ENCODE data around the gene ATM.

The ATM gene

DNA sequence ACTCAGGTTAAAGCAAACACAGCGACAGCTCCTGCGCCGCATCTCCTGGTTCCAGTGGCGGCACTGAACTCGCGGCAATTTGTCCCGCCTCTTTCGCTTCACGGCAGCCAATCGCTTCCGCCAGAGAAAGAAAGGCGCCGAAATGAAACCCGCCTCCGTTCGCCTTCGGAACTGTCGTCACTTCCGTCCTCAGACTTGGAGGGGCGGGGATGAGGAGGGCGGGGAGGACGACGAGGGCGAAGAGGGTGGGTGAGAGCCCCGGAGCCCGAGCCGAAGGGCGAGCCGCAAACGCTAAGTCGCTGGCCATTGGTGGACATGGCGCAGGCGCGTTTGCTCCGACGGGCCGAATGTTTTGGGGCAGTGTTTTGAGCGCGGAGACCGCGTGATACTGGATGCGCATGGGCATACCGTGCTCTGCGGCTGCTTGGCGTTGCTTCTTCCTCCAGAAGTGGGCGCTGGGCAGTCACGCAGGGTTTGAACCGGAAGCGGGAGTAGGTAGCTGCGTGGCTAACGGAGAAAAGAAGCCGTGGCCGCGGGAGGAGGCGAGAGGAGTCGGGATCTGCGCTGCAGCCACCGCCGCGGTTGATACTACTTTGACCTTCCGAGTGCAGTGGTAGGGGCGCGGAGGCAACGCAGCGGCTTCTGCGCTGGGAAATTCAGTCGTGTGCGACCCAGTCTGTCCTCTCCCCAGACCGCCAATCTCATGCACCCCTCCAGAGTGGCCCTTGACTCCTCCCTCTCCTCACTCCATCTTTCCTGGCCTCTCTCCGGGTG, at the start of gene ATM, which contains the start of gene NPAT (continued):
- TF ChIP-seq, protein P1, sequence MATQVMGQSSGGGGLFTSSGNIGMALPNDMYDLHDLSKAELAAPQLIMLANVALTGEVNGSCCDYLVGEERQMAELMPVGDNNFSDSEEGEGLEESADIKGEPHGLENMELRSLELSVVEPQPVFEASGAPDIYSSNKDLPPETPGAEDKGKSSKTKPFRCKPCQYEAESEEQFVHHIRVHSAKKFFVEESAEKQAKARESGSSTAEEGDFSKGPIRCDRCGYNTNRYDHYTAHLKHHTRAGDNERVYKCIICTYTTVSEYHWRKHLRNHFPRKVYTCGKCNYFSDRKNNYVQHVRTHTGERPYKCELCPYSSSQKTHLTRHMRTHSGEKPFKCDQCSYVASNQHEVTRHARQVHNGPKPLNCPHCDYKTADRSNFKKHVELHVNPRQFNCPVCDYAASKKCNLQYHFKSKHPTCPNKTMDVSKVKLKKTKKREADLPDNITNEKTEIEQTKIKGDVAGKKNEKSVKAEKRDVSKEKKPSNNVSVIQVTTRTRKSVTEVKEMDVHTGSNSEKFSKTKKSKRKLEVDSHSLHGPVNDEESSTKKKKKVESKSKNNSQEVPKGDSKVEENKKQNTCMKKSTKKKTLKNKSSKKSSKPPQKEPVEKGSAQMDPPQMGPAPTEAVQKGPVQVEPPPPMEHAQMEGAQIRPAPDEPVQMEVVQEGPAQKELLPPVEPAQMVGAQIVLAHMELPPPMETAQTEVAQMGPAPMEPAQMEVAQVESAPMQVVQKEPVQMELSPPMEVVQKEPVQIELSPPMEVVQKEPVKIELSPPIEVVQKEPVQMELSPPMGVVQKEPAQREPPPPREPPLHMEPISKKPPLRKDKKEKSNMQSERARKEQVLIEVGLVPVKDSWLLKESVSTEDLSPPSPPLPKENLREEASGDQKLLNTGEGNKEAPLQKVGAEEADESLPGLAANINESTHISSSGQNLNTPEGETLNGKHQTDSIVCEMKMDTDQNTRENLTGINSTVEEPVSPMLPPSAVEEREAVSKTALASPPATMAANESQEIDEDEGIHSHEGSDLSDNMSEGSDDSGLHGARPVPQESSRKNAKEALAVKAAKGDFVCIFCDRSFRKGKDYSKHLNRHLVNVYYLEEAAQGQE (tag by site-specific recombination; IDR thresholded peaks at IDR 0.05): no peak
- TF ChIP-seq ZNF324 (tag by site-specific recombination; IDR thresholded peaks at IDR 0.05) (peak; percentile 81; the same call in 1 of the 2 replicates), ZNF707 (tag by site-specific recombination; IDR thresholded peaks at IDR 0.05) (no peak), YY1 (tag by site-specific recombination; IDR thresholded peaks at IDR 0.05) (0 out of 2 replicates have a peak, but pooled peaks have one; percentile 31), HOXA7 (CRISPR knock-in tag; IDR thresholded peaks at IDR 0.05; ENCODE audit: borderline replicate concordance) (no peak), ZNF776 (tag by site-specific recombination; IDR thresholded peaks at IDR 0.05; ENCODE audit: borderline replicate concordance) (no peak), ZNF2 (tag by site-specific recombination; IDR thresholded peaks at IDR 0.05) (peak; percentile 80), ZNF792 (tag by site-specific recombination; IDR thresholded peaks at IDR 0.05) (no peak), ZNF335 (tag by site-specific recombination; conservative IDR thresholded peaks at IDR 0.05) (no peak), KLF7 (tag by site-specific recombination; IDR thresholded peaks at IDR 0.05; ENCODE audit: borderline replicate concordance) (no peak), ZNF354C (tag by site-specific recombination; IDR thresholded peaks at IDR 0.05; ENCODE audit: borderline replicate concordance, low read depth) (no peak), ZNF621 (tag by site-specific recombination; IDR thresholded peaks at IDR 0.05) (no peak), ZNF146 (tag by site-specific recombination; IDR thresholded peaks at IDR 0.05) (no peak), FEZF1 (tag by site-specific recombination; IDR thresholded peaks at IDR 0.05) (no peak), KLF10 (tag by site-specific recombination; IDR thresholded peaks at IDR 0.05) (no peak), ZNF830 (tag by site-specific recombination; IDR thresholded peaks at IDR 0.05; ENCODE audit: low read depth) (no peak), ZNF155 (tag by site-specific recombination; IDR thresholded peaks at IDR 0.05) (no peak), GLIS1 (tag by site-specific recombination; IDR thresholded peaks at IDR 0.05) (0 out of 2 replicates have a peak, but pooled peaks have one; percentile 16)
- TF ChIP-seq, protein P2, sequence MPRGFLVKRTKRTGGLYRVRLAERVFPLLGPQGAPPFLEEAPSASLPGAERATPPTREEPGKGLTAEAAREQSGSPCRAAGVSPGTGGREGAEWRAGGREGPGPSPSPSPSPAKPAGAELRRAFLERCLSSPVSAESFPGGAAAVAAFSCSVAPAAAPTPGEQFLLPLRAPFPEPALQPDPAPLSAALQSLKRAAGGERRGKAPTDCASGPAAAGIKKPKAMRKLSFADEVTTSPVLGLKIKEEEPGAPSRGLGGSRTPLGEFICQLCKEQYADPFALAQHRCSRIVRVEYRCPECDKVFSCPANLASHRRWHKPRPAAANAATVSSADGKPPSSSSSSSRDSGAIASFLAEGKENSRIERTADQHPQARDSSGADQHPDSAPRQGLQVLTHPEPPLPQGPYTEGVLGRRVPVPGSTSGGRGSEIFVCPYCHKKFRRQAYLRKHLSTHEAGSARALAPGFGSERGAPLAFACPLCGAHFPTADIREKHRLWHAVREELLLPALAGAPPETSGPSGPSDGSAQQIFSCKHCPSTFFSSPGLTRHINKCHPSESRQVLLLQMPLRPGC (tag by site-specific recombination; IDR thresholded peaks at IDR 0.05): peak; percentile 71; the same call in 1 of the 2 replicates
- TF ChIP-seq, protein P3, sequence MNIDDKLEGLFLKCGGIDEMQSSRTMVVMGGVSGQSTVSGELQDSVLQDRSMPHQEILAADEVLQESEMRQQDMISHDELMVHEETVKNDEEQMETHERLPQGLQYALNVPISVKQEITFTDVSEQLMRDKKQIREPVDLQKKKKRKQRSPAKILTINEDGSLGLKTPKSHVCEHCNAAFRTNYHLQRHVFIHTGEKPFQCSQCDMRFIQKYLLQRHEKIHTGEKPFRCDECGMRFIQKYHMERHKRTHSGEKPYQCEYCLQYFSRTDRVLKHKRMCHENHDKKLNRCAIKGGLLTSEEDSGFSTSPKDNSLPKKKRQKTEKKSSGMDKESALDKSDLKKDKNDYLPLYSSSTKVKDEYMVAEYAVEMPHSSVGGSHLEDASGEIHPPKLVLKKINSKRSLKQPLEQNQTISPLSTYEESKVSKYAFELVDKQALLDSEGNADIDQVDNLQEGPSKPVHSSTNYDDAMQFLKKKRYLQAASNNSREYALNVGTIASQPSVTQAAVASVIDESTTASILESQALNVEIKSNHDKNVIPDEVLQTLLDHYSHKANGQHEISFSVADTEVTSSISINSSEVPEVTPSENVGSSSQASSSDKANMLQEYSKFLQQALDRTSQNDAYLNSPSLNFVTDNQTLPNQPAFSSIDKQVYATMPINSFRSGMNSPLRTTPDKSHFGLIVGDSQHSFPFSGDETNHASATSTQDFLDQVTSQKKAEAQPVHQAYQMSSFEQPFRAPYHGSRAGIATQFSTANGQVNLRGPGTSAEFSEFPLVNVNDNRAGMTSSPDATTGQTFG (tag by site-specific recombination; IDR thresholded peaks at IDR 0.05; ENCODE audit: borderline replicate concordance): no peak
- TF ChIP-seq, protein P4, sequence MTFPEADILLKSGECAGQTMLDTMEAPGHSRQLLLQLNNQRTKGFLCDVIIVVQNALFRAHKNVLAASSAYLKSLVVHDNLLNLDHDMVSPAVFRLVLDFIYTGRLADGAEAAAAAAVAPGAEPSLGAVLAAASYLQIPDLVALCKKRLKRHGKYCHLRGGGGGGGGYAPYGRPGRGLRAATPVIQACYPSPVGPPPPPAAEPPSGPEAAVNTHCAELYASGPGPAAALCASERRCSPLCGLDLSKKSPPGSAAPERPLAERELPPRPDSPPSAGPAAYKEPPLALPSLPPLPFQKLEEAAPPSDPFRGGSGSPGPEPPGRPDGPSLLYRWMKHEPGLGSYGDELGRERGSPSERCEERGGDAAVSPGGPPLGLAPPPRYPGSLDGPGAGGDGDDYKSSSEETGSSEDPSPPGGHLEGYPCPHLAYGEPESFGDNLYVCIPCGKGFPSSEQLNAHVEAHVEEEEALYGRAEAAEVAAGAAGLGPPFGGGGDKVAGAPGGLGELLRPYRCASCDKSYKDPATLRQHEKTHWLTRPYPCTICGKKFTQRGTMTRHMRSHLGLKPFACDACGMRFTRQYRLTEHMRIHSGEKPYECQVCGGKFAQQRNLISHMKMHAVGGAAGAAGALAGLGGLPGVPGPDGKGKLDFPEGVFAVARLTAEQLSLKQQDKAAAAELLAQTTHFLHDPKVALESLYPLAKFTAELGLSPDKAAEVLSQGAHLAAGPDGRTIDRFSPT (tag by site-specific recombination; IDR thresholded peaks at IDR 0.05): peak; percentile 86
- TF ChIP-seq, protein P5, sequence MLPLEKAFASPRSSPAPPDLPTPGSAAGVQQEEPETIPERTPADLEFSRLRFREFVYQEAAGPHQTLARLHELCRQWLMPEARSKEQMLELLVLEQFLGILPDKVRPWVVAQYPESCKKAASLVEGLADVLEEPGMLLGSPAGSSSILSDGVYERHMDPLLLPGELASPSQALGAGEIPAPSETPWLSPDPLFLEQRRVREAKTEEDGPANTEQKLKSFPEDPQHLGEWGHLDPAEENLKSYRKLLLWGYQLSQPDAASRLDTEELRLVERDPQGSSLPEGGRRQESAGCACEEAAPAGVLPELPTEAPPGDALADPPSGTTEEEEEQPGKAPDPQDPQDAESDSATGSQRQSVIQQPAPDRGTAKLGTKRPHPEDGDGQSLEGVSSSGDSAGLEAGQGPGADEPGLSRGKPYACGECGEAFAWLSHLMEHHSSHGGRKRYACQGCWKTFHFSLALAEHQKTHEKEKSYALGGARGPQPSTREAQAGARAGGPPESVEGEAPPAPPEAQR (tag by site-specific recombination; IDR thresholded peaks at IDR 0.05): no peak
- TF ChIP-seq, protein P6, sequence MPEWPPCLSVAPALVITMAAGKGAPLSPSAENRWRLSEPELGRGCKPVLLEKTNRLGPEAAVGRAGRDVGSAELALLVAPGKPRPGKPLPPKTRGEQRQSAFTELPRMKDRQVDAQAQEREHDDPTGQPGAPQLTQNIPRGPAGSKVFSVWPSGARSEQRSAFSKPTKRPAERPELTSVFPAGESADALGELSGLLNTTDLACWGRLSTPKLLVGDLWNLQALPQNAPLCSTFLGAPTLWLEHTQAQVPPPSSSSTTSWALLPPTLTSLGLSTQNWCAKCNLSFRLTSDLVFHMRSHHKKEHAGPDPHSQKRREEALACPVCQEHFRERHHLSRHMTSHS (tag by site-specific recombination; IDR thresholded peaks at IDR 0.05): no peak
